Loucy (cell line): ENCODE measurements around the gene KANTR.

ENCODE experiments used
- H2AFZ ChIP-seq: fragments of 200-600 bp; sonication (generic); 2 replicates; pipeline ENCODE4 v1.6.0; 2016; ENCODE audit warnings: antibody characterized with exemption, mild to moderate bottlenecking, low read length, moderate library complexity
- H3F3A ChIP-seq: fragments of 200-600 bp; 2 replicates; pipeline ENCODE4 v1.6.0; 2016; ENCODE audit warnings: antibody characterized with exemption, low read depth, mild to moderate bottlenecking
- H3K27me3 ChIP-seq: fragments of 200-600 bp; sonication (generic); 2 replicates; pipeline ENCODE4 v1.6.1; 2014; ENCODE audit warnings: low read length, mild to moderate bottlenecking; ENCODE audit not compliant: insufficient read depth, poor library complexity, severe bottlenecking
- H3K36me3 ChIP-seq: fragments of 200-600 bp; sonication (generic); 2 replicates; pipeline ENCODE4 v1.6.1; 2016; ENCODE audit warnings: low read length; ENCODE audit not compliant: insufficient read depth
- H3K4me1 ChIP-seq: fragments of 200-600 bp; sonication (generic); 2 replicates; pipeline ENCODE4 v1.5.1; 2014; ENCODE audit warnings: low read length, mild to moderate bottlenecking; ENCODE audit not compliant: insufficient read depth, poor library complexity, severe bottlenecking
- H3K4me2 ChIP-seq: fragments of 200-600 bp; sonication (generic); 2 replicates; pipeline ENCODE4 v1.6.0; 2014; ENCODE audit warnings: antibody characterized with exemption, low read length, low read depth, mild to moderate bottlenecking; ENCODE audit not compliant: poor library complexity, severe bottlenecking
- H3K4me3 ChIP-seq: fragments of 200-600 bp; sonication (generic); 2 replicates; pipeline ENCODE4 v1.5.1; 2014; ENCODE audit warnings: low read length, mild to moderate bottlenecking, mixed read lengths; ENCODE audit not compliant: poor library complexity, severe bottlenecking
- H3K79me2 ChIP-seq: fragments of 200-600 bp; sonication (generic); 2 replicates; pipeline ENCODE4 v1.6.1; 2014; ENCODE audit warnings: low read length; ENCODE audit not compliant: insufficient read depth
- H3K9ac ChIP-seq: fragments of 200-600 bp; sonication (generic); 2 replicates; pipeline ENCODE4 v1.6.0; 2014; ENCODE audit warnings: mild to moderate bottlenecking, low read depth, low read length, moderate library complexity; ENCODE audit not compliant: poor library complexity, severe bottlenecking
- H3K9me2 ChIP-seq: fragments of 200-600 bp; sonication (generic); replicated peaks from 2 replicates; pipeline ENCODE4 v1.6.1; 2016; ENCODE audit warnings: low read depth, low read length, mixed read lengths
- H3K9me3 ChIP-seq: fragments of 200-600 bp; sonication (generic); 2 replicates; pipeline ENCODE4 v1.6.1; 2014; ENCODE audit warnings: mild to moderate bottlenecking, antibody characterized with exemption, low read length, low read depth; ENCODE audit not compliant: insufficient read depth
- H4K20me1 ChIP-seq: fragments of 200-600 bp; sonication (generic); 2 replicates; pipeline ENCODE4 v1.6.0; 2014; ENCODE audit warnings: antibody characterized with exemption, low read length, mild to moderate bottlenecking; ENCODE audit not compliant: insufficient read depth, poor library complexity, severe bottlenecking
- EZH2phosphoT487 ChIP-seq: fragments of 200-600 bp; IDR thresholded peaks from 2 replicates; pipeline ENCODE4 v1.6.1; 2018; ENCODE audit warnings: antibody characterized with exemption, mild to moderate bottlenecking, moderate library complexity, borderline replicate concordance
- TF ChIP-seq, protein P1 (sequence below): fragments of 200-600 bp; sonication (generic); conservative IDR thresholded peaks from 2 replicates; pipeline ENCODE4 v1.5.1; 2014; ENCODE audit warnings: mild to moderate bottlenecking, antibody characterized with exemption, low read length

KANTR gene

DNA sequence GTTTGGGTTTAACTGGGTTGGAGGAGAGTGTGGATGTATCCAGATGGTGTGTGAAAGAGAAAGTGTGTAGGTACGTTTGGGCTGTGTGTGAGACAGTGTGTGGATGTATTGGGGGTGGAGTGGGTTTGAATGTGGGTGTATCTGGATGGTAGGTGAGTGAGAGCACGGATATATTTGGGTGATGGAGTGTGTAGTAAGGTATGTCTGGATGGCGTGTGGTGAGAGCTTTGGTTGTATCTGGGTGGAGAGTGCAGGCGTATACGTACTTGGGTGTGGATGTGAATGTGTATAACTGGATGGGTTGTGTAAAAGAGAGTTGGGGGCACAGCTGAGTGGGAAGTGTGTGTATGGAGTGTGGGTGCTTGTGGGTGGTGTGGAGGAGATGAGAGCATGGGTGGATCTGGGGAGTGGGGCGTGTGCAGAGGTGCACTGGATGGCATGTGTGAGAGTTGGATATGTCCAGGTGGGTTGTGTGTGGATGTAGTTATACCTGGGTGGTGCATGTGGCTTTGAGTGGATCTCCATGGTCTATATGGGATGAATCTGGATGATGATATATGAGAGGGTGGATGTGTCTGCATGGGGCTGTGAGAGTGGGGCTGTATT lies 38.6 kb upstream of the KANTR start:
- H3K9me2 ChIP-seq = no peaks in the 10 kb centered on the region
- TF ChIP-seq, protein P1, sequence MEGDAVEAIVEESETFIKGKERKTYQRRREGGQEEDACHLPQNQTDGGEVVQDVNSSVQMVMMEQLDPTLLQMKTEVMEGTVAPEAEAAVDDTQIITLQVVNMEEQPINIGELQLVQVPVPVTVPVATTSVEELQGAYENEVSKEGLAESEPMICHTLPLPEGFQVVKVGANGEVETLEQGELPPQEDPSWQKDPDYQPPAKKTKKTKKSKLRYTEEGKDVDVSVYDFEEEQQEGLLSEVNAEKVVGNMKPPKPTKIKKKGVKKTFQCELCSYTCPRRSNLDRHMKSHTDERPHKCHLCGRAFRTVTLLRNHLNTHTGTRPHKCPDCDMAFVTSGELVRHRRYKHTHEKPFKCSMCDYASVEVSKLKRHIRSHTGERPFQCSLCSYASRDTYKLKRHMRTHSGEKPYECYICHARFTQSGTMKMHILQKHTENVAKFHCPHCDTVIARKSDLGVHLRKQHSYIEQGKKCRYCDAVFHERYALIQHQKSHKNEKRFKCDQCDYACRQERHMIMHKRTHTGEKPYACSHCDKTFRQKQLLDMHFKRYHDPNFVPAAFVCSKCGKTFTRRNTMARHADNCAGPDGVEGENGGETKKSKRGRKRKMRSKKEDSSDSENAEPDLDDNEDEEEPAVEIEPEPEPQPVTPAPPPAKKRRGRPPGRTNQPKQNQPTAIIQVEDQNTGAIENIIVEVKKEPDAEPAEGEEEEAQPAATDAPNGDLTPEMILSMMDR = no peak
- no peak for TF ChIP-seq EZH2phosphoT487
- no peaks in the 10 kb centered on the region for H3K27me3 ChIP-seq
- no peaks in the 10 kb centered on the region for H4K20me1 ChIP-seq
- no peaks in the 10 kb centered on the region for H3K9me3 ChIP-seq
- no peaks in the 10 kb centered on the region for H3F3A ChIP-seq
- H2AFZ ChIP-seq = no peak overlapping the region
- H3K4me2 ChIP-seq = peak overlapping the region; percentile 70
- no peak overlapping the region for H3K4me3 ChIP-seq
- H3K36me3 ChIP-seq = no peaks in the 10 kb centered on the region
- no peak overlapping the region for H3K9ac ChIP-seq
- H3K4me1 ChIP-seq = peaks cover 13% of the 10 kb centered on the region
- peaks cover 19% of the 10 kb centered on the region; the same call in 1 of the 2 replicates for H3K79me2 ChIP-seq

DNA sequence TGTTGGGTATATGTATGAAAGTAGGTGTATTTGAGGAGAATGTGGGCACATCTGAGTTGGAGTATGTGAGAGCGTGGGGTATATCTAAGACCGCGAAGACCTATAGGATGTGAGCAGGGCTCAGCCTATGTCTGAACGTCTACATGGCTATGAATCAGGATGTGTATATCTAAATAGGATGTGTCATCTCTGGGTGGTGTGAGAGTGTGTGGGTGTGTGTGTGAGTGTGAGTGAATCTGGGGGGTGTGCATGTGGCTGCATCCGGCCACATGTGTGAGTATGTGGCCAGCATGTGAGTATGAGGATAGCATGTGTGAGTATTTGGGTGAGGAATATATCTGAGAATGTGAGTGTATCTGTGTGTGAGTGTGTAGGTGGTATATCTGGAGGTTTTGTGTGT lies 37.6 kb upstream of the KANTR start:
- H3K36me3 ChIP-seq = no peaks in the 10 kb centered on the region
- no peak overlapping the region for H3K4me3 ChIP-seq
- H3K9me2 ChIP-seq = no peaks in the 10 kb centered on the region
- peaks cover 13% of the 10 kb centered on the region; the same call in 1 of the 2 replicates for H3K79me2 ChIP-seq
- H3K9me3 ChIP-seq = no peaks in the 10 kb centered on the region
- TF ChIP-seq, protein P1 = no peak
- TF ChIP-seq EZH2phosphoT487 = no peak
- no peaks in the 10 kb centered on the region for H4K20me1 ChIP-seq
- no peaks in the 10 kb centered on the region for H3K27me3 ChIP-seq
- no peak overlapping the region for H2AFZ ChIP-seq
- H3F3A ChIP-seq = no peaks in the 10 kb centered on the region
- H3K4me1 ChIP-seq = peaks cover 13% of the 10 kb centered on the region
- H3K4me2 ChIP-seq = no peak overlapping the region
- H3K9ac ChIP-seq = no peak overlapping the region

- no peaks in the 10 kb centered on the region for H3K36me3 ChIP-seq
- no peaks in the 10 kb centered on the region for H3K4me1 ChIP-seq
- no peaks in the 10 kb centered on the region for H3K9me2 ChIP-seq
- TF ChIP-seq EZH2phosphoT487 = no peak
- no peak overlapping the region for H3K9ac ChIP-seq
- no peak overlapping the region for H3K4me2 ChIP-seq
- no peaks in the 10 kb centered on the region for H4K20me1 ChIP-seq
- H3K27me3 ChIP-seq = no peaks in the 10 kb centered on the region
- no peak overlapping the region for H3K4me3 ChIP-seq
- no peaks in the 10 kb centered on the region for H3F3A ChIP-seq
- no peaks in the 10 kb centered on the region for H3K9me3 ChIP-seq
- no peaks in the 10 kb centered on the region for H3K79me2 ChIP-seq
- H2AFZ ChIP-seq = no peak overlapping the region
These were observed 28.8 kb upstream of the KANTR start for GRCh38 chrX:53065104-53065503.

GRCh38 chrX:53071064-53071463 lies 22.9 kb upstream of the KANTR start:
- Histone ChIP-seq H4K20me1 (no peaks in the 10 kb centered on the region), H3K79me2 (no peaks in the 10 kb centered on the region), H2AFZ (no peak overlapping the region), H3K4me3 (no peak overlapping the region), H3K27me3 (no peaks in the 10 kb centered on the region), H3K4me2 (peak overlapping the region; percentile 87), H3K9me3 (no peaks in the 10 kb centered on the region), H3F3A (no peaks in the 10 kb centered on the region), H3K4me1 (peaks cover 5% of the 10 kb centered on the region), H3K9me2 (no peaks in the 10 kb centered on the region), H3K9ac (no peak overlapping the region), H3K36me3 (no peaks in the 10 kb centered on the region)
- TF ChIP-seq EZH2phosphoT487 = no peak
- TF ChIP-seq, protein P1 = no peak
